K562 (cell line): ENCODE measurements around the gene SRD5A1. TPM values are rescaled to one million over a fixed set of nuclear protein-coding genes. Genes with fewer than 3 reads are reported as not detected.

Experiments
- ATF7 ChIP-seq: fragments of 450-650 bp; IDR thresholded peaks from 2 replicates; pipeline ENCODE4 v1.7.1; 2014; ENCODE audit warnings: mild to moderate bottlenecking, moderate library complexity
- COPS2 ChIP-seq: fragments of 450-650 bp; conservative IDR thresholded peaks from 2 replicates; pipeline ENCODE4 v1.6.1; 2016; ENCODE audit warnings: mild to moderate bottlenecking, moderate library complexity
- HLTF ChIP-seq: fragments of 450-650 bp; IDR thresholded peaks from 2 replicates; pipeline ENCODE4 v1.6.1; 2016
- LARP7 ChIP-seq: fragments of 450-650 bp; IDR thresholded peaks from 2 replicates; pipeline ENCODE4 v1.6.1; 2016
- MED1 ChIP-seq: sonication (generic); formaldehyde crosslinking; IDR thresholded peaks from 2 replicates; pipeline ENCODE4 v1.8.1; 2023; ENCODE audit warnings: missing genetic modification reagents, borderline replicate concordance
- MIER1 ChIP-seq: fragments of 450-650 bp; IDR thresholded peaks from 2 replicates; pipeline ENCODE4 v1.6.1; 2016; ENCODE audit warnings: antibody characterized with exemption, mild to moderate bottlenecking, low read depth
- NCOA2 ChIP-seq, 2 experiments: fragments of 450-650 bp; IDR thresholded peaks; 2 replicates each; pipeline ENCODE4 v1.6.1; 2018; ENCODE audit warnings: mild to moderate bottlenecking in 2 of 2, moderate library complexity in 1 of 2; ENCODE audit not compliant: partially characterized antibody in 2 of 2
- RB1 ChIP-seq: fragments of 450-650 bp; IDR thresholded peaks from 2 replicates; pipeline ENCODE4 v1.6.1; 2017; ENCODE audit warnings: low read depth, mild to moderate bottlenecking
- RBM22 ChIP-seq: fragments of 200-400 bp; formaldehyde crosslinking; IDR thresholded peaks from 2 replicates; pipeline ENCODE4 v1.6.1; 2018; ENCODE audit warnings: low read length, low read depth; ENCODE audit not compliant: poor library complexity, severe bottlenecking
- SLC30A9 ChIP-seq: fragments of 250-450 bp; sonication (Bioruptor Pico); IDR thresholded peaks from 2 replicates; pipeline ENCODE4 v1.8.0; 2022; ENCODE audit warnings: mild to moderate bottlenecking, moderate library complexity
- SRF ChIP-seq, 2 experiments: fragments of 250-450, 450-650 bp in 1 of 2; sonication (Bioruptor Pico) in 1 of 2; sonication (generic) in 1 of 2; formaldehyde crosslinking; IDR thresholded peaks; 2 replicates each; pipeline versions ENCODE4 v1.5.0 to v1.5.1; 2020 to 2022; ENCODE audit warnings: mild to moderate bottlenecking in 1 of 2, missing genetic modification reagents in 1 of 2
- TBP ChIP-seq: optimal IDR thresholded peaks from 2 replicates; pipeline ENCODE3; 2011; ENCODE audit warnings: low read depth, low read length, improper control_type of control experiment
- ZFPM2 ChIP-seq: fragments of 250-450 bp; sonication (Bioruptor Pico); IDR thresholded peaks from 2 replicates; pipeline ENCODE4 v1.5.1; 2022; ENCODE audit warnings: mild to moderate bottlenecking
- polyA plus RNA-seq, 8 experiments: library from polyadenylated mRNA; depleted of rRNA in 4 of 8; stranded (reverse) in 5 of 8; unstranded in 3 of 8; fragments of >200 nt; fragmentation: Nextera tagmentation in 2 of 8; fragmentation: Illumina TruSeq in 1 of 8; extraction: Ambion mirVana in 2 of 8; extraction: Trizol in 1 of 8; gene quantifications; 2 replicates each; pipeline versions ENCODE4 v1.2.1 to v1.2.3, GENCODE V29; 2011 to 2014; ENCODE audit warnings: inconsistent platforms in 1 of 8, missing spikeins in 1 of 8
- total RNA-seq, 7 experiments: library from RNA; depleted of rRNA in 6 of 7; stranded (reverse); fragments of >200 nt in 6 of 7; fragmentation: Illumina TruSeq in 2 of 7; extraction: Trizol in 2 of 7; gene quantifications; 2 replicates each; pipeline versions ENCODE4 v1.2.1 to v1.2.3, GENCODE V29; 2011 to 2021; ENCODE audit warnings: low replicate concordance in 1 of 7
- TF ChIP-seq, protein P1 (sequence below): sonication (generic); formaldehyde crosslinking; IDR thresholded peaks from 2 replicates; pipeline ENCODE4 v1.8.1; 2023; ENCODE audit warnings: mild to moderate bottlenecking, missing genetic modification reagents, moderate library complexity
- TF ChIP-seq, protein P2 (sequence below): fragments of 450-650 bp; IDR thresholded peaks from 2 replicates; pipeline ENCODE4 v1.6.1; 2016; ENCODE audit warnings: low read depth, mild to moderate bottlenecking, moderate library complexity
- TF ChIP-seq, protein P3 (sequence below): fragments of 200-800 bp; sonication (Bioruptor generic); IDR thresholded peaks from 2 replicates; pipeline ENCODE4 v1.6.1; 2017; ENCODE audit warnings: missing genetic modification characterization, missing compliant biosample characterization
- TF ChIP-seq, protein P4 (sequence below): fragments of 450-650 bp; conservative IDR thresholded peaks from 2 replicates; pipeline ENCODE4 v1.6.1; 2016; ENCODE audit warnings: missing genetic modification characterization, low read depth, mild to moderate bottlenecking, missing compliant biosample characterization, moderate library complexity
- TF ChIP-seq, protein P5 (sequence below): fragments of 450-650 bp; formaldehyde crosslinking; IDR thresholded peaks from 2 replicates; pipeline ENCODE4 v1.4.0; 2020; ENCODE audit warnings: mild to moderate bottlenecking, moderate library complexity
- TF ChIP-seq, protein P6 (sequence below): fragments of 250-450 bp; sonication (Bioruptor Pico); IDR thresholded peaks from 2 replicates; pipeline ENCODE4 v1.4.0; 2020; ENCODE audit warnings: mild to moderate bottlenecking, moderate library complexity

SRD5A1 gene
- total and polyA plus RNA-seq, 9 of the 15 experiments (the other 6 are each of a cell fraction or from before 2014, with no cell fraction given): 1.3 to 22.6 (median 8.1) TPM

DNA sequence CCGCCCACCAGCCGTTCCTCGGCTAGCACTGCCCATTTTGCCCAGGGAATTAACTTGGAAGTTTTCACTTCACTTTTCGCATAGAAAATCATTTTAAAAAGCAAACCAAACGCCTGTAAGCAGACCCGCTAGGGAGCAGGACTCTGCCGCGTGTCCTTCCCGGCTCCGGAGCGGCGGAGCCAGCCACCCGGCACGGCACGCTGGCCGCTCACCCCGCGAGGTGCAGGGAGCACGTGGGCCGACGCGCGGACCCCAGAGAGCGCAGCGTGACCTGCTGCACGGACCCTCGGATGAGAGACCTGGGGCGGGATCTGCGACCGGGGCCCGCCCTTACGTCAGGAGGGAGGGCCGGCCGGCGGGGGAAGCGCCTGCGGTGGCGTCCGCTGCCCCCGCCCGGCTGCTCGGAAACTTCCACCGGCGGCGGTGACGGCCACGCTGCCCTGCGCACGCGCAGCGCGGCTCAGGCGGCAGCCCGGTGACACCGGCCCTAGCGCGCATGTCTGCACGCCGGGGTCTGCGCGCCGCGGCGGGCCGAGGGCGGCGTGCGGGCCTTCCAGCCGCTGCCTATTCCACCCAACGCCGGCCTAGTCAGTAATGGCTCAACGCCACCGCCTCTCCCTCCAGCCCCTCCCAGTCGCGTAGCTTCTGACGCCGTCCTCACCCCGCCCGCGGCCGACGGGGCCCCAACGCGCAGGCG is 79.5 kb downstream of the SRD5A1 start (continued):
- TF ChIP-seq ATF7: peak; percentile 92
- TF ChIP-seq, protein P1, sequence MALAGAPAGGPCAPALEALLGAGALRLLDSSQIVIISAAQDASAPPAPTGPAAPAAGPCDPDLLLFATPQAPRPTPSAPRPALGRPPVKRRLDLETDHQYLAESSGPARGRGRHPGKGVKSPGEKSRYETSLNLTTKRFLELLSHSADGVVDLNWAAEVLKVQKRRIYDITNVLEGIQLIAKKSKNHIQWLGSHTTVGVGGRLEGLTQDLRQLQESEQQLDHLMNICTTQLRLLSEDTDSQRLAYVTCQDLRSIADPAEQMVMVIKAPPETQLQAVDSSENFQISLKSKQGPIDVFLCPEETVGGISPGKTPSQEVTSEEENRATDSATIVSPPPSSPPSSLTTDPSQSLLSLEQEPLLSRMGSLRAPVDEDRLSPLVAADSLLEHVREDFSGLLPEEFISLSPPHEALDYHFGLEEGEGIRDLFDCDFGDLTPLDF: peak; percentile 66; the same call in 1 of the 2 replicates
- TF ChIP-seq LARP7: no peak
- TF ChIP-seq ZFPM2 (CRISPR knock-in tag): no peak
- peak; percentile 65 for TF ChIP-seq TBP
- no peak for TF ChIP-seq NCOA2 (IDR thresholded peaks at IDR 0.05; ENCODE audit: partially characterized antibody in 2 of 2)
- TF ChIP-seq SRF (CRISPR knock-in tag; IDR thresholded peaks at IDR 0.05): no peak
- TF ChIP-seq COPS2: no peak
- no peak for TF ChIP-seq SLC30A9 (CRISPR knock-in tag)
- TF ChIP-seq, protein P2, sequence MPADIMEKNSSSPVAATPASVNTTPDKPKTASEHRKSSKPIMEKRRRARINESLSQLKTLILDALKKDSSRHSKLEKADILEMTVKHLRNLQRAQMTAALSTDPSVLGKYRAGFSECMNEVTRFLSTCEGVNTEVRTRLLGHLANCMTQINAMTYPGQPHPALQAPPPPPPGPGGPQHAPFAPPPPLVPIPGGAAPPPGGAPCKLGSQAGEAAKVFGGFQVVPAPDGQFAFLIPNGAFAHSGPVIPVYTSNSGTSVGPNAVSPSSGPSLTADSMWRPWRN: no peak
- TF ChIP-seq, protein P3, sequence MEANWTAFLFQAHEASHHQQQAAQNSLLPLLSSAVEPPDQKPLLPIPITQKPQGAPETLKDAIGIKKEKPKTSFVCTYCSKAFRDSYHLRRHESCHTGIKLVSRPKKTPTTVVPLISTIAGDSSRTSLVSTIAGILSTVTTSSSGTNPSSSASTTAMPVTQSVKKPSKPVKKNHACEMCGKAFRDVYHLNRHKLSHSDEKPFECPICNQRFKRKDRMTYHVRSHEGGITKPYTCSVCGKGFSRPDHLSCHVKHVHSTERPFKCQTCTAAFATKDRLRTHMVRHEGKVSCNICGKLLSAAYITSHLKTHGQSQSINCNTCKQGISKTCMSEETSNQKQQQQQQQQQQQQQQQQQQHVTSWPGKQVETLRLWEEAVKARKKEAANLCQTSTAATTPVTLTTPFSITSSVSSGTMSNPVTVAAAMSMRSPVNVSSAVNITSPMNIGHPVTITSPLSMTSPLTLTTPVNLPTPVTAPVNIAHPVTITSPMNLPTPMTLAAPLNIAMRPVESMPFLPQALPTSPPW (CRISPR knock-in tag): peak; percentile 94
- TF ChIP-seq, protein P4, sequence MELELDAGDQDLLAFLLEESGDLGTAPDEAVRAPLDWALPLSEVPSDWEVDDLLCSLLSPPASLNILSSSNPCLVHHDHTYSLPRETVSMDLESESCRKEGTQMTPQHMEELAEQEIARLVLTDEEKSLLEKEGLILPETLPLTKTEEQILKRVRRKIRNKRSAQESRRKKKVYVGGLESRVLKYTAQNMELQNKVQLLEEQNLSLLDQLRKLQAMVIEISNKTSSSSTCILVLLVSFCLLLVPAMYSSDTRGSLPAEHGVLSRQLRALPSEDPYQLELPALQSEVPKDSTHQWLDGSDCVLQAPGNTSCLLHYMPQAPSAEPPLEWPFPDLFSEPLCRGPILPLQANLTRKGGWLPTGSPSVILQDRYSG (tag): no peak
- TF ChIP-seq RB1: peak; percentile 90
- no peak for TF ChIP-seq HLTF
- TF ChIP-seq RBM22: no peak
- TF ChIP-seq, protein P5, sequence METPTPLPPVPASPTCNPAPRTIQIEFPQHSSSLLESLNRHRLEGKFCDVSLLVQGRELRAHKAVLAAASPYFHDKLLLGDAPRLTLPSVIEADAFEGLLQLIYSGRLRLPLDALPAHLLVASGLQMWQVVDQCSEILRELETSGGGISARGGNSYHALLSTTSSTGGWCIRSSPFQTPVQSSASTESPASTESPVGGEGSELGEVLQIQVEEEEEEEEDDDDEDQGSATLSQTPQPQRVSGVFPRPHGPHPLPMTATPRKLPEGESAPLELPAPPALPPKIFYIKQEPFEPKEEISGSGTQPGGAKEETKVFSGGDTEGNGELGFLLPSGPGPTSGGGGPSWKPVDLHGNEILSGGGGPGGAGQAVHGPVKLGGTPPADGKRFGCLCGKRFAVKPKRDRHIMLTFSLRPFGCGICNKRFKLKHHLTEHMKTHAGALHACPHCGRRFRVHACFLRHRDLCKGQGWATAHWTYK (CRISPR knock-in tag): peak; percentile 59; the same call in 1 of the 2 replicates
- TF ChIP-seq MED1 (CRISPR knock-in tag): no peak
- TF ChIP-seq, protein P6, sequence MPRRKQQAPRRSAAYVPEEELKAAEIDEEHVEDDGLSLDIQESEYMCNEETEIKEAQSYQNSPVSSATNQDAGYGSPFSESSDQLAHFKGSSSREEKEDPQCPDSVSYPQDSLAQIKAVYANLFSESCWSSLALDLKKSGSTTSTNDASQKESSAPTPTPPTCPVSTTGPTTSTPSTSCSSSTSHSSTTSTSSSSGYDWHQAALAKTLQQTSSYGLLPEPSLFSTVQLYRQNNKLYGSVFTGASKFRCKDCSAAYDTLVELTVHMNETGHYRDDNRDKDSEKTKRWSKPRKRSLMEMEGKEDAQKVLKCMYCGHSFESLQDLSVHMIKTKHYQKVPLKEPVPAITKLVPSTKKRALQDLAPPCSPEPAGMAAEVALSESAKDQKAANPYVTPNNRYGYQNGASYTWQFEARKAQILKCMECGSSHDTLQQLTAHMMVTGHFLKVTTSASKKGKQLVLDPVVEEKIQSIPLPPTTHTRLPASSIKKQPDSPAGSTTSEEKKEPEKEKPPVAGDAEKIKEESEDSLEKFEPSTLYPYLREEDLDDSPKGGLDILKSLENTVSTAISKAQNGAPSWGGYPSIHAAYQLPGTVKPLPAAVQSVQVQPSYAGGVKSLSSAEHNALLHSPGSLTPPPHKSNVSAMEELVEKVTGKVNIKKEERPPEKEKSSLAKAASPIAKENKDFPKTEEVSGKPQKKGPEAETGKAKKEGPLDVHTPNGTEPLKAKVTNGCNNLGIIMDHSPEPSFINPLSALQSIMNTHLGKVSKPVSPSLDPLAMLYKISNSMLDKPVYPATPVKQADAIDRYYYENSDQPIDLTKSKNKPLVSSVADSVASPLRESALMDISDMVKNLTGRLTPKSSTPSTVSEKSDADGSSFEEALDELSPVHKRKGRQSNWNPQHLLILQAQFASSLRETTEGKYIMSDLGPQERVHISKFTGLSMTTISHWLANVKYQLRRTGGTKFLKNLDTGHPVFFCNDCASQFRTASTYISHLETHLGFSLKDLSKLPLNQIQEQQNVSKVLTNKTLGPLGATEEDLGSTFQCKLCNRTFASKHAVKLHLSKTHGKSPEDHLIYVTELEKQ (CRISPR knock-in tag): no peak
- TF ChIP-seq MIER1: no peak
